HG02870 (cell line): ENCODE results near the gene KBTBD13.

Experiments used
- ATAC-seq: cut with Tn5 transposase; IDR thresholded peaks from one replicate; pipeline ENCODE4 v1.9.1; 2021; ENCODE audit warnings: mild to moderate bottlenecking, moderate library complexity; ENCODE audit not compliant: unreplicated experiment

Gene KBTBD13

GRCh38 chr15:65105038-65105437 lies 28.5 kb downstream of the KBTBD13 start:
- ATAC-seq: no peak

- no peak for ATAC-seq
Measured at GRCh38 chr15:65106011-65106590, 29.6 kb downstream of the KBTBD13 start.

GRCh38 chr15:65110676-65111292 lies 34.2 kb downstream of the KBTBD13 start:
- ATAC-seq: no peak

GRCh38 chr15:65115086-65115485 lies 38.5 kb downstream of the KBTBD13 start, which contains the start of gene UBAP1L:
Gene UBAP1L, minus strand, starts transcription at chr15:65115200. Its CDS starts 8,985 bp downstream, at chr15:65106215.
- no peak for ATAC-seq

- no peak for ATAC-seq
Measured at GRCh38 chr15:65115542-65115941, 39.0 kb downstream of the KBTBD13 start.
